GM19324 (cell line): ENCODE results near the gene VKORC1.
A peak's percentile ranks its signal among the peaks of the same experiment; 100 is the strongest.

Experiments
- ATAC-seq: cut with Tn5 transposase; IDR thresholded peaks from one replicate; pipeline ENCODE4 v1.9.1; 2021; ENCODE audit warnings: mild to moderate bottlenecking, moderate library complexity; ENCODE audit not compliant: unreplicated experiment, low FRiP score

VKORC1 gene

DNA sequence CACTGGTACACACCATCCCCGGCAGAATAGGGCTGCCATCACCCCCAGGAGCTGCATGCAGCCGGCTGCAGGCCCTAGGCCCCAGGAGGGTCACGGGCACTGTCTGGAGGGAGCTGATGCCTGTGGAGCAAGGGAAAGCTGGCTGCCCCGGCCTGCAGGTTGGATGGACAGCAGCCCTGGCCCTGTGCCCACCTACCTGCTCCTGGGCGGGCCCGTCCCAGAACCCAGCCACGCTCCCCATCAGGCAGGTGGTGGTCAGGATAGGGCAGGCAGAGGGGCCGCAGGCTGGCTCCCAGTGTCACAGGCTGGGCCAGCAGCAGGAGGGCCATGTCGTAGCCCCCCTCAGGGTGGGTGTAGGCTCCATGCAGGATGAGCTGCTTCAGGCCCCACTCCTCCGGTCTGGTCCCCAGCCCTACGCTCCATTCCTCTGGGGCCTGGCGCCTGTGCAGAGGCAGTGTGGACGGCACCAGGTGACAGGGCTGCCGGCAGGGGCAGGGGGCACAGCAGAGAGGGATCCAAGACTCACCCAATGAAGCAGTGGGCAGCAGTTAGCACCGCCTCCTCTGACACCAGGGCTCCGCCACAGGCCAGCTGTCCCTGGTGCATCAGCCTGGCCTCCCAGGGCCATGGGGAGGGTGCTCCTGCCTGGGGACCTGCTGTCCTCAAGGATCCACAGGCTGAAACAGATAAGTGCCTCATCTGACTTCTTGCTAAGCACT, 9.9 kb downstream of the VKORC1 start:
- ATAC-seq = no peak

DNA sequence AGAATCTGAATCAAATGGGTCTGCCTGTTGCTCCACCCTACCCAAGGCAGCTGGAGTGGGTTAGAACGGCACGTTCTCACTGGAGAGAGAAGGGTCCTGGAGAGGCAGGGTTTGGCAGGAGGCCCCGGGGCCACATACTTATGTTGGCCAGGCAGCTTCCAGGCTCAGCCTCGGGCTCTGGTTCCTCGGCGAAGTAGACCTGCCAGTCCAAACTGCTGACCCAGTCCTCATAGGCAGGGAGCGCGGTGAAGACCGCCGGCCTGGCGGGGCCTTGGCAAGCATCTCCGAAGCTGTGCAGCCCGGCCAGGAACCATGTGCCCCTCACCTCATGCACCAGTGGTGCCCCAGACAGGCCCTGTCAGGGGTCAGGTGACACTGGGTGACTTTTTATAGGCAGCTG, 10.6 kb downstream of the VKORC1 start:
- no peak for ATAC-seq

DNA sequence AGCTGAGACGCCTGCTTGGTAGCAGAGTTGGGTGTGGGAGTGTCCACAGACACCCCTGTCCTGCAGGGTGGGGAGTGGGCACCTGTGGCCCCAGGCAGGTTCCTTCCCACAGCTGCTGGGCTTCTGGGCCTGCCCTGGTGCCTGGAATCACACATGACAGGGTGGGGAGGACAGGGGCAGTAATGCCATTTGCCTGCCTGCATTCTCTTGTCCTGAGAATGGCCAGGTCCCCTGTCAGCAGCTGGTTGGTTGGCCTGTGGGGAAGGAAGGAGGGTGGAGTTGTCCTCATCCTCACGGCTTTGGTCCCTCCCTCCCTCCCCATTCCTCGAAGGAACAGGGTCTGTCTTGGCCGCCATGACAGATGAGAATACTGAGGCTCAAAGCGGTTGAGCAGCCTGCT, 11.0 kb downstream of the VKORC1 start:
- ATAC-seq = no peak

DNA sequence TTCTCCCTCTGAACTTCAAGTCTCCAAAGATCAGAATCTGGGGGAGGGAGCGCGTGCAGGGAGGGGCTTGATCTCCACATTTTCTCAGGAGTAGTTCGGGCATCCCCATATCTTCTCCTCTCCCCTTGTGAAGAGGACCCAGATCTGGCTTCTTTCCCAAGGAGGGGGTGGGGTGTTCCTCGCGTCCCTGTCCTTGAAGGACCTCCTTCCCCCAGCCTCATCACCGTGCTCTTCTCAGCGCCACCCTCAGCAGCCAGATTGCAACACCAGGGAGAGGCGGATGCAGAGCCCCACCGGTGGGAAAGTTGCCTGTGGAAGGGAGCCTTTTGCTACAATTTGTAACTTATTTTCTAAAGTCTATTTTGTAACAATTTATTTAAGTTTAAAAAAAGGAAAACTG, 11.5 kb downstream of the VKORC1 start:
- no peak for ATAC-seq

DNA sequence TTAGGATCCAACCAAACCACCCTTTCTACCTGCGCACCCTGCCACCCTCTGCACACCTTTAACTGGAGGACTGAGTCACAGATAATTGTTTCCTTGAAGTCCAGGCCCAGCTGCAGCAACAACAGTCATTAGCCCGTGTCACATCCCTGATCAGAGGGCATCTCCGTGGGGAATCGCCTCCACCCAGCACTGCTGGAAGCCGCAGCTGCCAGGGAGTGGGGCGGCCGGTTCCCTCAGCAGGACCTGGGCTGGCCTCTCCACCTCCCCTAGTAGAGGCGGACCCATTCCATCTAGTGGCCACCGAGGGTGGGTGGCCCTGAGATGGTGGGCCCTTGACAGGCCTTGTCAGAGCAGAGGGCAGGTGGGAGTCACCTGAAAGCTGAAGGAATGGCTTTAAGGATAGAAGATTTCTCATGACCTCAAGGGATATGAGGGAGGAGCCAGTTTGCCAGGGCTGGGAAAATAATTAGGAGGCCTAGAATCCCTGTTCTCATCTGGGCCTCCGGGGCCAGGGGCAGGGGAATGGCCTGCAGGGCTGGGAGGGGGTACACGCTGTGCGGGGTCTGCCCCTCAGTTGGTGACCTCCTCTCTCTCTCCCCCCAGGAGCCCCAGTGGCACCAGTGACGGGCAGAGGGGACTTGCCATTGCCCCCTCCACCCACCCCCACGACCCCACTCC, 12.1 kb downstream of the VKORC1 start:
- ATAC-seq = no peak

DNA sequence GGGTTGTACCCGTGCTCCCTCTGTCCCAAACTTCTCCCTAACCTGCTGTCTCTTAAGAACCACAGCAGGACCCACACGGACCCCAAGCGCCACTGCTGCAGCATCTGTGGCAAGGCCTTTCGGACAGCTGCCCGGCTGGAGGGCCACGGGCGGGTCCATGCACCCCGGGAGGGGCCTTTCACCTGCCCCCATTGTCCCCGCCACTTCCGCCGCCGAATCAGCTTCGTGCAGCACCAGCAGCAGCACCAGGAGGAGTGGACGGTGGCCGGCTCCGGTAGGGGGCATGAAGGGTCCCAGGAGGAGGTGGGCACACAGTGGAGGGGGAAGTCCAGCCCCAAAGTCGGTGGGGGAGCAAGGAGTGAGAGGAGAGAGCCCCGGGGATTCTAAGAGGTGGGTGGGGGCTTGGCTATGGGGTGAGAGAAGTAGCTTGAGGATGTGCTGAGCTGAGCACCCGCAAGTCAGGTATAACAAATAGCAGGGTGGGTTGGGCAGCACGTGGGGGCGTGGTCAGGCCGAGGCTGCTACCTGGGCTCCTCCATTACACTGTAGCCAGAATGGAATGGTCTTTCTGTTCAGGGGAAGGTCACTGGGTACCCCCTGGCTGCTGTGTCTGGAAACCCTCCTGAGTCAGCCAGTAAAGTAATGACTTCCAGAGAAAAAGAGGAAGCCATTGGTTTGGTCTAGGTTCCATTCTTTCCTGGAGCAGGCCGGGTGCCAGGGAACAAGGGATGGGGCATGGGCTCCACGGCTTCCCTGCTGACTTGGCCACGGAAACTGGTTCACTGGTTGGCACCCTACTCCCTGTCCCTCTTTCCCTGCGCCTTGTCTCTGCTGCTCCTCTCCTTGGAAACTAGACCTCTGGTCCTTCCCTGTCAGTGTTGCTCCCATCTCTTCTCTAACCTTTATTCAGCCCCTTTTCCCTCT, 12.9 kb downstream of the VKORC1 start:
- no peak for ATAC-seq

DNA sequence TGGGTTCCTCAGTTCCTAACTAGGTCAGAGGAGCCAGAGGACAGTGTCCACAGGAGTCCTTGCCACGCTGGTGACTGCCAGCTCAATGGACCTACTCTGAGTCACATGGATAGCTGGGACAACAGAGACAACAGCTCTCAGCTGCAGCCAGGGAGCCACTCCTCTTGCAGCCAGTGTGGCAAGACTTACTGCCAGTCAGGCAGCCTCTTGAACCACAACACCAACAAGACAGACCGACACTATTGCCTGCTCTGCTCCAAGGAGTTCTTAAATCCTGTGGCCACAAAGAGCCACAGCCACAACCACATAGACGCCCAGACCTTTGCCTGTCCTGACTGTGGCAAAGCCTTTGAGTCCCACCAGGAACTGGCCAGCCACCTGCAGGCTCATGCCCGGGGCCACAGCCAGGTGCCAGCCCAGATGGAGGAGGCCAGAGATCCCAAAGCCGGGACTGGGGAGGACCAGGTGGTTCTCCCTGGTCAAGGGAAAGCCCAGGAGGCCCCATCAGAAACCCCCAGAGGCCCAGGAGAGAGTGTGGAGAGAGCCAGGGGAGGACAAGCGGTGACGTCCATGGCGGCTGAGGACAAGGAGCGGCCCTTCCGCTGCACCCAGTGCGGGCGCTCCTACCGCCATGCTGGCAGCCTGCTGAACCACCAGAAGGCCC, 13.7 kb downstream of the VKORC1 start:
- ATAC-seq = no peak

DNA sequence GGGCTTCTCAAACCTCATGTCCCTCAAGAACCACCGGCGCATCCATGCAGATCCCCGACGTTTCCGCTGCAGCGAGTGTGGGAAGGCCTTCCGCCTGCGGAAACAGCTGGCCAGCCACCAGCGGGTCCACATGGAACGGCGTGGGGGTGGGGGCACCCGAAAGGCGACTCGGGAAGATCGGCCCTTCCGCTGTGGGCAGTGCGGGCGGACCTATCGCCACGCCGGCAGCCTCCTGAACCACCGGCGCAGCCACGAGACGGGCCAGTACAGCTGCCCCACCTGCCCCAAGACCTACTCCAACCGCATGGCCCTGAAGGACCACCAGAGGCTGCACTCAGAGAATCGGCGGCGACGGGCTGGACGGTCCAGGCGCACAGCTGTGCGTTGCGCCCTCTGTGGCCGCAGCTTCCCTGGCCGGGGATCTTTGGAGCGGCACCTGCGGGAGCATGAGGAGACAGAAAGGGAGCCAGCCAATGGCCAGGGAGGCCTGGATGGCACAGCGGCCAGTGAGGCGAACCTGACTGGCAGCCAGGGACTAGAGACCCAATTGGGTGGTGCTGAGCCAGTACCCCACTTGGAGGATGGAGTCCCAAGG, 14.5 kb downstream of the VKORC1 start:
- no peak for ATAC-seq

DNA sequence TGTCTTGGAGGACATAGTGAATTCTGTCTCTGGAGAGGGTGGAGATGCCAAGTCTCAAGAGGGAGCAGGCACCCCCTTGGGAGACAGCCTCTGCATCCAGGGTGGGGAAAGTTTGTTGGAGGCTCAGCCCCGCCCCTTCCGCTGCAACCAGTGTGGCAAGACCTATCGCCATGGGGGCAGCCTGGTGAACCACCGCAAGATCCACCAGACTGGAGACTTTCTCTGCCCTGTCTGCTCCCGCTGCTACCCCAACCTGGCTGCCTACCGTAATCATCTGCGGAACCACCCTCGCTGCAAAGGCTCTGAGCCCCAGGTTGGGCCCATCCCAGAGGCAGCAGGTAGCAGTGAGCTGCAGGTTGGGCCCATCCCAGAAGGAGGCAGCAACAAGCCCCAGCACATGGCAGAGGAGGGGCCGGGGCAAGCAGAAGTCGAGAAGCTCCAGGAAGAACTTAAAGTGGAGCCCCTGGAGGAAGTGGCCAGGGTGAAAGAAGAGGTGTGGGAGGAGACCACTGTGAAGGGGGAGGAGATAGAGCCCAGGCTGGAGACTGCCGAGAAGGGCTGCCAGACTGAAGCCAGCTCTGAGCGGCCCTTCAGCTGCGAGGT, 15.2 kb downstream of the VKORC1 start:
- ATAC-seq = no peak

DNA sequence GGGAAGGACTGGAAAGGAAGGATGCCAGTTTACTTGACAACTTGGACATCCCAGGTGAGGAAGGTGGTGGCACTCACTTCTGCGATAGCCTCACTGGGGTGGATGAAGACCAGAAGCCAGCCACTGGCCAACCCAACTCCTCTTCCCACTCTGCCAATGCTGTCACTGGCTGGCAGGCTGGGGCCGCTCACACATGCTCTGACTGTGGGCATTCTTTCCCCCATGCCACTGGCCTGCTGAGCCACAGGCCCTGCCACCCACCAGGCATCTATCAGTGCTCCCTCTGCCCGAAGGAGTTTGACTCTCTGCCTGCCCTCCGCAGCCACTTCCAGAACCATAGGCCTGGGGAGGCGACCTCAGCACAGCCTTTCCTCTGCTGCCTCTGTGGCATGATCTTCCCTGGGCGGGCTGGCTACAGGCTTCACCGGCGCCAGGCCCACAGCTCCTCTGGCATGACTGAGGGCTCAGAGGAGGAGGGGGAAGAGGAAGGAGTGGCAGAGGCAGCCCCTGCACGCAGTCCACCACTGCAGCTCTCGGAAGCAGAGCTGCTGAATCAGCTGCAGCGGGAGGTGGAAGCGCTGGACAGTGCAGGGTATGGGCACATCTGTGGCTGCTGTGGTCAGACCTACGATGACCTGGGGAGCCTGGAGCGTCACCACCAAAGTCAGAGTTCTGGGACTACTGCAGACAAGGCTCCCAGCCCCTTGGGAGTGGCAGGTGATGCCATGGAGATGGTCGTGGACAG, 15.8 kb downstream of the VKORC1 start:
- no peak for ATAC-seq

DNA sequence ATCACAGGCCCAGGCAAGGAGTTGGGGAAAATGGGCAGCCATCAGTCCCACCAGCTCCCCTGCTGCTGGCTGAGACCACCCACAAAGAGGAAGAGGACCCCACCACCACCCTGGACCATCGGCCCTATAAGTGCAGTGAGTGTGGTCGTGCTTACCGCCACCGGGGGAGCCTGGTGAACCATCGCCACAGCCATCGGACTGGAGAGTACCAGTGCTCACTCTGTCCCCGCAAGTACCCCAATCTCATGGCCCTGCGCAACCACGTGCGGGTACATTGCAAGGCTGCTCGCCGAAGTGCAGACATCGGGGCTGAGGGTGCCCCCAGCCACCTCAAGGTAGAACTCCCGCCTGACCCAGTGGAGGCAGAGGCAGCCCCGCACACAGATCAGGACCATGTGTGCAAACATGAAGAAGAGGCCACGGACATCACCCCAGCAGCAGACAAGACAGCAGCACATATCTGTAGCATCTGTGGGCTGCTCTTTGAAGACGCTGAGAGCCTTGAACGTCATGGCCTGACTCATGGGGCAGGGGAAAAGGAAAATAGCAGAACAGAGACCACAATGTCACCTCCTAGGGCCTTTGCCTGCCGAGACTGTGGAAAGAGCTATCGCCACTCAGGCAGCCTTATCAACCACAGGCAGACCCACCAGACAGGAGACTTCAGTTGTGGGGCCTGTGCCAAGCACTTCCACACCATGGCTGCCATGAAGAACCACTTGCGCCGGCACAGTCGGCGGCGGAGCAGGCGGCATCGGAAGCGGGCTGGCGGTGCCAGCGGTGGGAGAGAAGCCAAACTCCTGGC, 16.8 kb downstream of the VKORC1 start:
- no peak for ATAC-seq

DNA sequence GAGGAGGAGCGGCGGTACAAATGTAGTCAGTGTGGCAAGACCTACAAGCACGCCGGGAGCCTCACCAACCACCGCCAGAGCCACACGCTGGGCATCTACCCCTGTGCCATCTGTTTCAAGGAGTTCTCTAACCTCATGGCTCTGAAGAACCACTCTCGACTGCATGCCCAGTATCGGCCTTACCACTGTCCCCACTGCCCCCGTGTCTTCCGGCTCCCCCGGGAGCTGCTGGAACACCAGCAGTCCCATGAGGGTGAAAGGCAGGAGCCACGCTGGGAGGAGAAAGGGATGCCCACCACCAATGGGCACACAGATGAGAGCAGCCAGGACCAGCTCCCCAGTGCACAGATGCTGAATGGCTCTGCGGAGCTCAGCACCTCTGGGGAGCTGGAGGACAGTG, 17.6 kb downstream of the VKORC1 start:
- ATAC-seq = no peak

DNA sequence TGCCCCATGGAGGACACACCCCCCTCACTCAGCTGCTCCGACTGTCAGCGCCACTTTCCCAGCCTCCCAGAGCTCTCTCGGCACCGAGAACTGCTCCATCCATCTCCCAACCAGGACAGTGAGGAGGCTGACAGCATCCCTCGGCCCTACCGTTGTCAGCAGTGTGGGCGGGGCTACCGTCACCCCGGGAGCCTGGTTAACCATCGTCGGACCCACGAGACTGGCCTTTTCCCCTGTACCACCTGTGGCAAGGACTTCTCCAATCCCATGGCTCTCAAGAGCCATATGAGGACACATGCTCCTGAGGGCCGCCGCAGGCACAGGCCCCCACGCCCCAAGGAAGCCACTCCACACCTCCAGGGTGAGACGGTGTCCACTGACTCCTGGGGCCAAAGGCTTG, 18.3 kb downstream of the VKORC1 start:
- no peak for ATAC-seq

DNA sequence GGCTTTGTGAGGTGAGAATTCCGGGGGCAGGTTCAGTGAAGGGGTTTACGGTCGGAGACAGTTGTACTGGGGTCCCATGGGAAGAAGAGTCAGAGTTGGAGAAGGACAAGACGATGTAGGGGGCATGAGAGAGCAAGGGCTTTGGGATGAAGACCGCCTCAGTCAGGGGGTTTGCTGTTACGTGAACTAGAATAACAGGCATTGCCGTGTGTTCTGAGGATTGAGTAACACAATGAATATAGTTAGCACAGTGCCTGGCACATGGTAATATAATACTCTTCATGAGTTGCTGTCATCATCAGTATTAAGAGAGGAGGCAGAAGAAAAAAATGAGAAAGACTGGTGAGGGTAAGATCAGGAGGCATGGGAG, 19.8 kb downstream of the VKORC1 start:
- no peak for ATAC-seq

DNA sequence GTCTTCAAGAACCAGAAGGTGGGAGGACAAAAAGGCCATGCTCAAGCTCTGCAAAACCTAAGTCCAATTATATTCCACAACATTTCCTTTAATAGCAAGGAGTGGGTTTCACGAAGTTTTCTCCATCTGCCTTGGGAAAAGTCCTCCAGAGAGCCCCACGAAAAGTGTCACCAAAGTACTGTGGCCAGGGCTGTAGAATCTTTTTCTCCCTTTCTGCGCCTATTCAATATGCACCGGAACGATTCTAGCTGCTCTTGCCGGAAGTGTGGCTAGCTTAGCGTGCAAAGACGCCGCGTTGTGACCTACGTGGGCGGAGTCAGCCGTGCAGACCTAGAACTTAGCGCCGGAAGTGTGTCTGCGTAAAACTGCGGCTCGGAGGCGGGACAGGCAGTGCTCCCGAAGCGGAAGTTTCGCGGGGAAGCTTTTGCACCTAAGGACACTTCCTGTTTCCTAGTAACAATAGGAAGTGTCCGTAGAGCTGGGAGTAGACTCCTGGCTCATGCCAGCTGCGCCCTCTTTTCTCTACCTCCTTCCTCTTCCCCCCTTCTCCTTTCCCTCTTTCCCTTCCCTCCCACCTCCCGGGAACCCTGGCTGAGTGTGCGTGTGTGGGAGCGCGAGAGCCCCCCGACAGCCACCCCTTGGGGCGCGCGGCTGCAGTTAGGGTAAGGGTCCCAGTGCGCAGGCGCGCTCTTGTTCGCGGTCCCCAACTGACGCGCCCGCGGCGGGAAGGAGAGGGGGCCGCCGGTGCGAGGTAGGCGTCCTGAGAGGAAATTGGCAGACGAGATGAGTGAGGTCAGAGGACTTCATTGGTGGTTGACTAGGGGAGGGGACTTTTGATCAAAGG, 20.4 kb downstream of the VKORC1 start, which contains the start of the genes ZNF646 and ZNF668:
ZNF646 (plus strand) TSS at position 453 of the 844 bp plus-strand sequence. CDS start 1,903 bp downstream, outside the sequence.
ZNF668 (minus strand) TSS at position 271 of the 844 bp plus-strand sequence. CDS start 9,781 bp downstream, outside the sequence.
- ATAC-seq = peak; percentile 81

DNA sequence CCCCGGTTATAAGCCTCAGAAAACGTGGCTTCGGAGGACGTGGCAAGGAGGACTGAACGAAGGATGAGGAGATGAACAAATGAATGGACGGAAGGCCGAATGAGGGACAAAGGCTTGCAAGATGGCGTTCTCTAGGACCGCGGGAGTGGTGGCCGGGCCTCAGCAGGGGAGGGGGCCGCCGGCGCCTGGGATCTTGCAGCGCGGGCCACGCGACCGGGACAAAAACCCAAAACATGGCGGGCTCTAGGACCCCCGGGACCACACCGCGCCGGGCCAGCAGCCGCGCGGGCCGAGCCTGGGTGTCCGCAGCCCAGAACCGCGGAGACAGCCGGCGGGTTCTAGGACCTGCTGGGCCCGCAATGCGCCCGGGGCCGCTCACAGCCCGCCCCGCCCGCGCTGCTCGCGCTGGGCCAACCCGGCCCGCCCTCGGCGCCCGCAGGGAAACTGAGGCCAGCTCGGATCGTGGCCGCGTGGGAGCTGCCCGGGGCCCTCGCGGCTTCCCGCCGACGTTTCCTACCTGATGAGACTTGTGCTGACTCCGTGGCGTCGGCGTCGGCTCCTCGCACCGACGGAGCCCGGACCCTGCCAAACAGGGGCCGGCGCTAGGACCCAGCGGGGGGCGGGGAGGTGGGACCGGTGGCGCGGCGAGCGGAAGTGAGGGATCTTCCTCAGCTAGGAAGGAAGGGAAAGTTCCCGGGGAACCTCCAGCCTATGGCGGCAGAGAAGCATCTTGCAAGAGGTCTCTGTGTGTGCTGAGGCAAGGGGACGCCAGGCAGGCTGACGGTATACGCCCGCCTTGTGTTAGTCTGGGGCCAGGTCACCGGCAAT, 21.2 kb downstream of the VKORC1 start:
- ATAC-seq = peak; percentile 60
